ENCODE results near the gene PDCD2L.
"Not testable (repeated sequence)": the region's sequence is repeated elsewhere in the genome, so short reads cannot be mapped to it uniquely, and the experiment has no call there.

The PDCD2L gene

DNA sequence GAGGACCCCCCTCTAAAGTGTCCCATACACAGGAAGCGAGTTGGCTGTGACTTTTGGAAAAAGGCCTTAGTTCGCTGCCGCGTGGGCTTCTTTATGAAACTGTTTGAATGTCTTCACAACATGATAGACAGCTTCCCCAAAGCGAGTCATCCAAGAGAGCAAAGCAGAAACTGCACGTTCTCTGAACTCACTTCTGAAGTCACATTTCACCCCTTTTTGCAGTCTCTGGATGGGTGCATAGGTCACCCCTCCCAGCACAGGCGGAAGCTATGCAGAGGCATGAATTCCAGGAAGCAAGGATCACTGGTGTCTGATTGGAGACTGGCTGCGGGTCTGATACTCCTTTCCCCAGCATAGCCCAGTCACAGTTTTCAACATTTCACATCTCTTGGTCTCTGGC, 28.6 kb upstream of the PDCD2L start:
- no peak for DNase-seq

DNA sequence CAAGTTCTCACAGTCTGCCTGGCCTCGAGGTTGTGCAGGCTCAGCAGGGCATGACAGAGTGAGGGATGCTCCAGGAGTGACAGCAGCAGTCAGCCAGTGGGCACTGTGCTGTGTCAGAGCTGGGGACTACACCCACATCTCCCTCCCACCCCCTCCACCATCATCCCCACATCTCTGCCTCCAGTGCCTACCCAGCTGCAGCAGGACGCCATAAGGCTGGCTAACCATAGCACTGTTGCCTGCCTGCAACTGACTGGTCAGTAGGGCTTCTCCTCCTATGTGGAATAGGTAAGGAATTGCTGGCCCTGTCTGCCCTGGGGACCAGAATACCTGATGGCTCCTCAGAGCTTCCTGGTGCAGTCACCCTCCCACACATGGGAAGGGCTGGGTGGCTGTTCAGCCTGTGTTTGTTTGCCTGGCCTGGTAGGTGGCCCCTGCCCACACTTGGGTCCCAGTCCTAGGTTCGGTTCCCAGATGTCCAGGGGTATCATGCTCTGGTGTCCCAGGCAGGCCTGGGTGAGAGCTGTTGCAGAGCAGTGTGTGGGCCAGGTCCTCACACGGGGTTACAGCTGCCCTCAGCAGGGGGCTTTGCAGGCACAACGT, 23.5 kb upstream of the PDCD2L start:
- no peak for DNase-seq

DNA sequence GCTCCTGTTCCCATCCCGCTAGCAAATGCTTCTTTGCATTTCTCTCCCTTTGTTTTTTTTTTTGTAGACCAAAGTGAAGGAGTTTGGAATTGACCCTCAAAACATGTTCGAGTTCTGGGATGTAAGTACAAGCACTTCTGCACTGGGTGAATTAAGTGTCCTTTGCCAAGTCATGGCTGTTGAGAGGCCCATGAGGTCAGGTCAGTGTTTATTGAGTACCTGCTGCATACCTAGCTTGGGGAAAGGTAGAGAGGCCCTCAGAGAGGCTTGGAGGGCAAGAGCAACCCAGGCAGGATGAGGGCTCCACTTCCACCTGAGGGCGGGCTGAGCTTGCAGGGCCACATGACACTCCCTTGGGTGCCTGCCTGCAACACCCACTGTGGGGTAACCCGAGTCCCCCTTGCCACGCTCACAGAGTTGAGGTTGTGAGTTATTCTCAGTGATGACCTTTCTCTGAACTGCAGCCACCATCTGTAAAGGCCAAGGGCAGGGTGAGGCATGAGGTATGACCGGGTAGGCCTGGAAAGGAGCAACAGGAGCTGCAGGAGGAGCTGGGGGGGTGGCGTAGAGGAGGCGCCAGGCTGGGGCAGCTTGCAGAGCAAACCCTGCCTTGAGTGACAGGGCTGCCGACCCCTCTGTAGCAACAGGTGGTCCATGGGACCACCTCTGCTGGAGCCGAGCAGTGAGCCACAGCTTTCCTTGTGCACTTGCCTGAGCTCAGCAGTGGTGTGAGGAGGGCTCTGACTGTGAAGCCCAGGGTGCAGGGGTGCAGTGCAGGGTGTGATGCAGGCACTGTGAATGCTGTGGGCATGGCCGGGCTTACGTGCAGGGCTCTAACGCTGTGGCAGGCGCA, 22.6 kb upstream of the PDCD2L start:
- DNase-seq, result no peak

DNA sequence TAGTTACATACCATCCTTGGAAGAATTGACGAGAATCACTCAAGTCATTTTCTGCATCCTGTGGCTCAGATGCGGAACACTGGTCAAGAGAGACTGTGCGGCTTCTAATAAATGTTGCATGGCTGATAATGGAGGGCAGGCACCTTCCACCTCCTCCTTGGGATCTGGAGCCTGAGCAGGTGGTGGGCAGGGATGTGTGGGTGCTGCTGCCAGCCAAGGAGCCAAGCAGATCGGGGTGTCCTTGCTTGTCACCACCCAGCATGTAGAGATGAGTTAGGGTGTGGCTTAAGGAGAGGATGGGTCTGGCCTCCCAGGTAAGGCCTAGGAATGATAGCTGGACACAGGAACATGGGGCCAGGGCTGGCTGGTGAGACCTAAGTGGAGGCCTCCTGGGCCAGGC, 21.7 kb upstream of the PDCD2L start:
- no peak for DNase-seq

DNA sequence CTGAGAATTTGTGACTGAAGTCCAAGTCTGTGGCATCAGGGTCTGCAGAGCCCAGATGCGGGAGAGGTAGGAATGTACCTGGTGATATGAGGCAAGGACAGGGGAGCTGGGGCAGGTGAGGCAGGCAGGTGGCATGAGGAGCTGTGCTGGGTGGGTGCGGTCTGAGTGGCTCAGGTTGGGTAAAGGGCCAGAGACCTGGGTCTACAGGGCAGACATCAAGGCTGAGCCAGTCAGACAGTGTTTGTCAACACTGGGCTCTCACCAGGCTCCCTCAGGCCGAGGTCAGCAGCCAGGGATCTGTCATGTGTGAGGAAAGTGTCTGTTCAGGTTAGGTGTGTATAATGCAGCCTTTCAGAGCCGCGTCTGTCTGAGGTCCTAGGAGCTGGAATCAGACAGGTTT, 20.6 kb upstream of the PDCD2L start:
- DNase-seq, result no peak

DNA sequence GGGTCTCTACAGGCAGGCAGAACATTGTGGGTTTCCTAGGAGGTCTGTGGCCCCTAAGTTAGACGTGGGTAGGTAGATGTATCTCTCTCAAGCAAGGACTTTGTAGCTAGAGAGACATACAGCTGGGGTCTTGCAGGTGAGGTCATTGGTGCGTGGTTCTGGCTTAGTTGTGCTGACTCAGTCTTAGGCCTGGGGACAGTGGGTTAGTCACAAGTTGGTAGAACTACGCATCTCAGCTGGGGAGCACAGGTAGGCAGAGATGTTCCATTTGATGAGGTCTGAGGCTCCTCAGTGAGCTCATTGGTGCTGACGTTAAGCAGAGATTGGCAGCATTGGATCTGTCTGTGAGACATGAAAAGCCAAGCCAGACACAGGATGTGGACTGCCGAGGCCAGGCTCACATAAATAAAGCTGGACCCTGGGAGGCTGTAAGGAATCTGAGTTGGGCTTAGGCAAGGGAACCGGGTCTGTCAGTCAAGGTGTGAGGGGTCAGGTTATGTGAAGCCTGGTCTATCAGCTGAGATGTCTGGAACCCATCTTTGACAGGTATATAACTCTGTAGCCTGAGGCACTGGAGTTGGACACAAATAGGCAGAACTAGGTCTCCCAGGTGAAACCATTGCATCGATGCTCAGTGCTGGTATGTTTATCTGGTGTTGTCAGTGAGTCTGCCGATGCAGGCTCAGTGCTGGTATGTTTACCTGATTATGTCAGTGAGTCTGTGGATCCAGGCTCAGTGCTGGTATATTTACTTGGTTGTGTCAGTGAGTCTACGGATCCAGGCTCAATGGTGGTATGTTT, 17.4 kb upstream of the PDCD2L start:
- DNase-seq, result no peak

DNA sequence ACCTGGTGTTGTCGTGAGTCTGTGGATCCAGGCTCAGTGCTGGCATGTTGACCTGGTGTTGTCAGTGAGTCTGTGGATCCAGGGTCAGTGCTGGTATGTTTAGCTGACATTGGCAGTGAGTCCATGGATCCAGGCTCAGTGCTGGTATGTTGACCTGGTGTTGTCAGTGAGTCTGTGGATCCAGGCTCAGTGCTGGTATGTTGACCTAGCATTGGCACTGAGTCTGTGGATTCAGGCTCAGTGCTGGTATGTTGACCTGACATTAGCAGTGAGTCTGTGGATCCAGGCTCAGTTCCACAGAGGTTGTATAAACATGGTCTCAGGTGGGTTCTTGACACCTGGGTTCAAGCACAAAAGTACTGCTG, 16.8 kb upstream of the PDCD2L start:
- no peak for DNase-seq

DNA sequence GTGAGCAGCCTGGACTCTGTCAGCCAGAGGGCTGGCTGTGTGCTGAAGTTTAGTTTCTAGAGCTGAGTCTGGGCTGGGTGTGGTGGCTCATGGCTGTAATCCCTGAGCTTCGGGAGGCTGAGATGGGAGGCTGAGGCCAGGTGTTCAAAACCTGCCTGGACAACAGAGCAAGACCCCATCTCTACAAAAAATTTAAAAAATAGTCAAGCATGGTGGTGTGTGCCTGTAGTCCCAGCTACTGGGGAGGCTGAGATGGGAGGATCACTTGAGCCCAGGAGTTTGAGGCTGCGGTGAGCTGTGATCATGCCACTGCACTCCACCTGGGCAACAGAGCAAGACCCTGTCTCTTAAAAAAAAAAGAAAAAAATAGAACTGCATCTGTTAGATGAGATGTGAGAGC, 15.5 kb upstream of the PDCD2L start:
- DNase-seq, result not testable (repeated sequence)

DNA sequence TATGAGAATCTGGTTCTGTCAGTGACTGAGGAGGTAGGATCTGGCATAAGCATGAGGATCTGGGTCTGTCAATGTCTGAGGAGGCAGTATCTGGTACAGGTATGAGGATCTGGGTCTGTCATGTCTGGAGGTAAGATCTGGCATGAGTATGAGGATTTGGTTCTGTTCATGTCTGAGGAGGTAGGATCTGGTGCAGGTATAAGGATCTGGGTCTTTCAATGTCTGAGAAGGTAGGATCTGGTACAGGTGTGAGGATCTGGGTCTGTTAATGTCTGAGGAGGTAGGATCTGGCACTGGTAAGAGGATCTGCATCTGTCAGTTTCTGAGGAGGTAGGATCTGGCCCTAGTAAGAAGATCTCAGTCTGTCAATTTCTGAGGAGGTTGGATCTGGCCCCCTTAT, 12.4 kb upstream of the PDCD2L start:
- no peak for DNase-seq

DNA sequence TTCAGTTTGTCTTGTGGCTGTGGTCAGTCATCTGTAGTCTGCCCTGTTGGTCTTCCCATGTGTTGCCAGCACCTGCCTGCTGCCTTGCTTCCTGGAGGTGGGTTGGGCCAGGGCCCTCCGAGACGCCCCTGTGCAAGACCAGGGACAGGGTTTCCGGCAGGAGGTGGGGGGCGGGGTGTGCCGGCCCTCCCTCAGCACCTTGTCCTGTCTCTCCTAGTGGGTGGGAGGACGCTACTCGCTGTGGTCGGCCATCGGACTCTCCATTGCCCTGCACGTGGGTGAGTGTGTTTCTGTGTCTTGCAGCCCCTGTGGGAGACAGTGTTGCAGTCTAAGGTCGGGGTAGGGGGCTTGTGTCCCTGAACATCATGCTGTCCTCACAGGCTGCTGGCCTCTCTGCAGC, 11.2 kb upstream of the PDCD2L start:
- DNase-seq, result no peak

DNA sequence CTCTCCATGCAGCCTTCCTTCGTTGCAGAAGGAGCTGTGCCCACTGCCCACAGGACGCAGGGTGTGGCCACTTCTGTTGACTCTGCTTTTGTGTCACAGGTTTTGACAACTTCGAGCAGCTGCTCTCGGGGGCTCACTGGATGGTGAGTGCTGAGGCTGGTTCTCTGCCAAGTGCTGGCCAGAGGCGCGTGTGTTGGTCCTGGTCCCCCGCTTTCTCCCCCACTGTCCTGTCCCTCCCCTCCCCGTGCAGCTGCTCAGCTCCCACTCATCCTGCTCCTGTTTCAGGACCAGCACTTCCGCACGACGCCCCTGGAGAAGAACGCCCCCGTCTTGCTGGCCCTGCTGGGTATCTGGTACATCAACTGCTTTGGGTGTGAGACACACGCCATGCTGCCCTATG, 10.6 kb upstream of the PDCD2L start:
- DNase-seq, result no peak

DNA sequence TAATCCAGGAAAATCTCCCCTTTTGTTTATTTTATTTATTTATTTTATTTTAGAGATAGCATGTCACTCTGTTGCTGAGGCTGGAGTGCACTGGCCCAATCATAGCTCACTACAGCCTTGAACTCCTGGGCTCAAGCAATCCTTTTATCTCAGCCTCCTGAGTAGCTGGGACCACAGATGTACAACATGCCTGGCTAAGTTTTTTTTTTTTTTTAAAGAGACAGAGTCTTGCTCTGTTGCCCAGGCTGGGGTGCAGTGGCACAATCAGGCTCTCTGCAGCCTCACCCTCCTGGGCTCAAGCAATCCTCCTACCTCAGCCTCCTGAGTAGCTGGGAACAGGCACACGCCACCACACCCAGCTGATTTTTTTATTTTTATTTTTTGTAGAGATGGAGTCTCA, 6.3 kb upstream of the PDCD2L start:
- no peak for DNase-seq

DNA sequence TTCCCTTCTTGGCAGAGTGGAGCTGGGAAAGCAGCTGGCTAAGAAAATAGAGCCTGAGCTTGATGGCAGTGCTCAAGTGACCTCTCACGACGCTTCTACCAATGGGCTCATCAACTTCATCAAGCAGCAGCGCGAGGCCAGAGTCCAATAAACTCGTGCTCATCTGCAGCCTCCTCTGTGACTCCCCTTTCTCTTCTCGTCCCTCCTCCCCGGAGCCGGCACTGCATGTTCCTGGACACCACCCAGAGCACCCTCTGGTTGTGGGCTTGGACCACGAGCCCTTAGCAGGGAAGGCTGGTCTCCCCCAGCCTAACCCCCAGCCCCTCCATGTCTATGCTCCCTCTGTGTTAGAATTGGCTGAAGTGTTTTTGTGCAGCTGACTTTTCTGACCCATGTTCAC, 4.3 kb upstream of the PDCD2L start:
- no peak for DNase-seq

DNA sequence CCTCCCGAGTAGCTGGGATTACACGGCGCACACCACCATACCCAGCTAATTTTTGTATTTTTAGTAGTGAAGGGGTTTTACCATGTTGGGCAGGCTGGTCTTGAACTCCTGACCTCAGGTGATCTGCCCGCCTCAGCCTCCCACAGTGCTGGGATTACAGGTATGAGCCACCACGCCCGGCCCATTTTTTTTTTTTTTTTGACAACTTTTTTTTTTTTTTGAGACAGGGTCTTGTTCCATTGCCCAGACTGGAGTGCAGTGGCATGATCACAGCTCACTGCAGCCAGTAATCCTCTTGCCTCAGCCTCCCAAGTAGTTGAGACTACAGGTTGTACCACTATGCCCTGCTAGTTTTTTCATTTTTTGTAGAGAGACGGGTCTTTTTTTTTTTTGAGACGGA, 3.4 kb upstream of the PDCD2L start:
- DNase-seq, result not testable (repeated sequence)

DNA sequence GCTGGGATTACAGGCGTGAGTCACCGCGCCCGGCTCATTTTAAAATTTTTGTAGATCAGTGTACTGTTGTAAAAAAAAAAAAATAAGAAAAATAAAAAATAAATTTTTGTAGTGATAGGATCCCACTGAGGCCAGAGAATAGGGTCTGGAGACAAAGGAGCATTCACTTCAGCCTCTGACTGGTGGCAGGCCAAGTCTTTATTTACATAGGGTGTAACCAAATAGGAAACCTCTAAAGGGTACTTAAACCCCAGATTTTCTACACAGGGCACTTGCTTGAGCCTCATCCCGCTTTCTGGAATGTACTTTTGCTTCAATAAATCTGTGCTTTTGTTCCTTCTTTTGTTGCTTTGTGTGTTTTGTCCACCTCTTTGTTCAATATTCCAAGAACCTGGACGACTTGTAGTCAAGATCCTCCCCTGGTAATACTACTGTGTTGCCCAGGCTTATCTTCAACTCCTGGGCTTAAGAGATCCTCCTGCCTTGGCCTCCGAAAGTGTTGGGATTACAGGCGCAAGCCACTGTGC, 2.1 kb upstream of the PDCD2L start:
- no peak for DNase-seq

DNA sequence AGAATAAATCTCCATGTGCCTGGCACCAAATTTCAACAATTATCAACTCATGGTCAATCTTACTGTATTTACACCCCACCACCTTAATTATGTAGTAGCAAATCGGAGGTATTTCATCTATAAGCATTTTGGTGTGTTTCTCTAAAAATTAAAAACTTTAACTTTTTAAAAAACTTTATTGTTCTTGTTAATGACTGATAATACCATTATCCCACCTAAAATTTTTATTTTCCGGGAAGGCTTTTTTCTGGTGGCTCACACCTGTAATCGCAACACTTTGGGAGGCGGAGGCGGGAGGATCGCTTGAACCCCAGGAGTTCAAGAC, 453 bp upstream of the PDCD2L start:
- no peak for DNase-seq

DNA sequence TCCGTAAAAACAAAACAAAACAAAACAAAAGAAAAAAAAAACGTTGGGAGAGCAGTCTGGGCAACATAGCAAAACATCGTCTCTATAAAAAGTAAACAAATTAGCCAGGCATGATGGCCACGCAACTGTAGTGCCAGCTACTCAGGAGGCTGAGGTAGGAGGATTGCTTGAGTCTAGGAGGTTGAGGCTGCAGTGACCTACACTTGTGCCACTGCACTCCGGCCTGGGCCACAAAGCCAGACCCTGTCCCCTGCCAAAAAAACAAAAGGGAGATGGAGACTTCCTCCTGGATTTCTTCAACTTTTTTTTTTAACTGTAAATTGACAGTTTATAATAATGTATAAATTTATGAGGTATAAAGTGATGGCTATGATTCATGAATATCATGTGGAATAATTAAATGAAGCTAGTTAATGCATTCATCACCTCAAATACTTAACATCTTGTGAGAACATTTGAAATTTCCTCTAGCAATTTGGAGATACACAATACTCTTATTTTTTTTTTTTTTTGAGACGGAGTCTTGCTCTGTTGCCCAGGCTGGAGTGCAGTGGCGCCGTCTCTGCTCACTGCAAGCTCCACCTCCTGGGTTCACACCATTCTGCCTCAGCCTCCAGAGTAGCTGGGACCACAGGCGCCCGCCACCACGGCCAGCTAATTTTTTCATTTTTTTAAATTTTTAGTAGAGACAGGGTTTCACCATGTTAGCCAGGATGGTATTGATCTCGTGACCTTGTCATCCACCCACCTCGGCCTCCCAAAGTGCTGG, 1.9 kb downstream of the PDCD2L start:
- DNase-seq, result no peak

DNA sequence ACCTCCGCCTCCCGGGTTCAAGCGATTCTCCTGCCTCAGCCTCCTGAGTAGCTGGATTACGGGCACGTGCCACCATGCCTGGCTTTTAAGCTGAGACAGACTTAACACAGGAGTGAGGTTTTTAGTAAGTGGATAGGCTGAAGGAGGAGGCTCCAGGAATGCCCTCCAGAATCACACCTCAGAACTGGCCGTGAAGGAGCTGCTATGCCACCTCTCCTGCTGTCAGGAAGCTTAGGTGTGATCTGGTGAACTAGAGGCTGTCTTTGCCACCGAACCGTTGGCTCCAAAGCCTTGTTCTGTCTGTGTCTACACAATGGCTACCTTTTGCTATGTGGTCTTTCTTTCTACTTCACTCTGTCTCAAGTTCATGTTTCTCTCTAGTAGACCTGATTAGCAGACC, 4.2 kb downstream of the PDCD2L start:
- no peak for DNase-seq

DNA sequence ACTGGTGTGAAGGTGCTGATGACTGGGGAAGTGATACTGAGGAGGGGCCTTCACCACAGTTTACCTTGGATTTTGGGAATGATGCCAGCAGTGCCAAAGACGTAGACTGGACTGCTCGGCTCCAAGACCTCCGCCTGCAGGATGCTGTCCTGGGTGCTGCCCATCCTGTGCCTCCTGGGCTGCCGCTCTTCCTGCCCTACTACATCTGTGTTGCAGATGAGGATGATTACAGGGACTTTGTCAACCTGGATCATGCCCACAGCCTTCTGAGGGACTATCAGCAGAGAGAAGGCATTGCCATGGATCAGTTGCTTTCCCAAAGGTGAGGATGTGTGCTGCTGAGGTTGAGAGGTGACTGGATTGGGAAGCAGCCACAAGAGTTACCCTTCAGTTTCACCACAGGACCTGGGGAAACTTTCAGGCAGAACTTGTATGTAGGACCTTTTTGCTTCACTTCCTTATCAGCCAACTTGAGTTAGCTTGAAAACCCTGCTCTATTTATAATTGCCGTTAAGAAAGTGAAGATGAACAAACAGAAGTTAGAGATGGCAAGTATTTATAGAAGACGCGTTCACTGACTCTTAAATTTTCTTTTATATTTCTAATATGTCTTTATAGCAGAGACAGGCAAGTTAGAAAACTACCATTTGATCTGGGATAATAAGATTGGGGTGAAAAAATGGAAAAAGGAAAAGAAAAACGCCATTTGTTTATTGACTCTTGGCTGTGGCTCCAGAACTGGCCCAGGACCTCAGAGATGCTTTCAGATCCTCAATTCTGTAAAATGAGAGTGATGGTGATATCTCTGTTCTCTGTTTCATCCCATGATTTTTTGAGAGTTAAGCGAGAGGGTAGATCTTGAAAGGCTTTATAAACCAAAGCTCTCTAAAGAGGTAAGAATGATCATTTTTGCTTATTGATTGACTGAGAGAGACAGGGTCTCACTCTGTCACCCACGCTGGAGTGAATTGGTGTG, 5.3 kb downstream of the PDCD2L start:
- DNase-seq, result no peak

DNA sequence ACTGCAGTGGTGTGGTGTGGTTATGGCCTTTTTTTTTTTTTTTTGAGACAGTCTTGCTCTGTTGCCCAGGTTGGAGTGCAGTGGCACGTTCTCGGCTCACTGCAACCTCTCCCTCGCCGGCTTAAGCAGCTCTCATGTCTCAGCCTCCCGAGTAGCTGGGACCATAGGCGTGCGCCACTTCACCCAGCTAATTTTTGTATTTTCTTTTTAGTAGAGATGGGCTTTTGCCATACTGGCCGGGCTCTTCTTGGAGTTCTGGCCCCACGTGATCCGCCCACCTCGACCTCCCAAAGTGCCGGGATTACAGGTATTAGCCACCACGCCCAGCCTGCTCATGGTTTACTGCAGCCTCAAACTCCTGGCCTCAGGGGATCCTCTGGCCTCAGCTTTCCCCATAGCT, 7.0 kb downstream of the PDCD2L start:
- DNase-seq, result no peak

DNA sequence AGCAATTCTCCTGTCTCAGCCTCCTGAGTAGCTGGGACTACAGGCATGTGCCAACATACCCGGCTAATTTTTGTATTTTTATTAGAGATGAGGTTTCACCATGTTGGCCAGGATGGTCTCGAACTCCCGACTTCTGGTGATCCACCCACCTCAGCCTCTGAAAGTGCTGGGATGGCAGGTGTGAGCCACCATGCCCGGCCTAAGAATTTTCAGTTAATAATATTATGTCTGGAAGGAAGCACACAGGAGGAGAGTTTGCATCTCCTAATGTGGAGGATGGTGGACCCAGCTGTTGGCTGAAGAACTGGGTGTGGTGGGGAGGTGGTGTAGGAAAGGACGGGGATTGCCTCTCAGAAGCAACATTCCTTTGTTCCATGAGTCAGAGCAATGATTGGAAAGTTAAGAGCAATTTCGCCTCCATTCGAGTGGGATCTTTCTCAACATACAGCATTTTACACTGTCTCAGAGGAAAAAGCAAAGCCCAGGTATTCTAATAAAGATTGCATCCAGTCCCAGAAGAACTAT, 11.9 kb downstream of the PDCD2L start:
- no peak for DNase-seq

DNA sequence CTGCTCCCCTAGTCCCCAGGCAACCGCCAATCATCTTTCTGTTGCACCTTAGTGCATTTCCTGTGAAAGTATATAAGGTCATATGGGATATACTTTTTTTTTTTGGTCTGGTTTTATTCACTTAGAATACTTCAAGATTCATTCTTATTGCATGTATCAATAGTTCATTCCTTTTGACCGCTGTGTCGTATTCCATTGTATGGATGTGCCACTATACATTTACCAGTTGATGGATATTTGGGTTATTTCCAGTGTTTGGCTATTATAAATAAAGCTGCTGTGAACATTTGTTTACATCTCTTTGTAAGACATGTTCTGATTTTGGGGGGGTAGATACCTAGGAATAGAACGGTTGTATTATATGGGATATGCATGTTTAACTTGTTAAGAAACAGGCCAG, 14.1 kb downstream of the PDCD2L start:
- no peak for DNase-seq
